Pulmonary artery endothelial cell (primary cell): Measurements from ENCODE around the gene PLXNB2. TPM values are rescaled to one million over a fixed set of nuclear protein-coding genes. Genes with fewer than 3 reads are reported as not detected.

Experiments used
- DNase-seq: peaks from one replicate; pipeline ENCODE4 v3.0.0-alpha.2; 2011; ENCODE audit warnings: low read depth, low spot score
- total RNA-seq: library from RNA; depleted of rRNA; stranded (reverse); fragments of >200 nt; gene quantifications from 2 replicates; pipeline ENCODE4 v1.2.3, GENCODE V29; 2014

The PLXNB2 gene
- total RNA-seq, 1 donor from 2014 or later = 55.5 TPM

DNA sequence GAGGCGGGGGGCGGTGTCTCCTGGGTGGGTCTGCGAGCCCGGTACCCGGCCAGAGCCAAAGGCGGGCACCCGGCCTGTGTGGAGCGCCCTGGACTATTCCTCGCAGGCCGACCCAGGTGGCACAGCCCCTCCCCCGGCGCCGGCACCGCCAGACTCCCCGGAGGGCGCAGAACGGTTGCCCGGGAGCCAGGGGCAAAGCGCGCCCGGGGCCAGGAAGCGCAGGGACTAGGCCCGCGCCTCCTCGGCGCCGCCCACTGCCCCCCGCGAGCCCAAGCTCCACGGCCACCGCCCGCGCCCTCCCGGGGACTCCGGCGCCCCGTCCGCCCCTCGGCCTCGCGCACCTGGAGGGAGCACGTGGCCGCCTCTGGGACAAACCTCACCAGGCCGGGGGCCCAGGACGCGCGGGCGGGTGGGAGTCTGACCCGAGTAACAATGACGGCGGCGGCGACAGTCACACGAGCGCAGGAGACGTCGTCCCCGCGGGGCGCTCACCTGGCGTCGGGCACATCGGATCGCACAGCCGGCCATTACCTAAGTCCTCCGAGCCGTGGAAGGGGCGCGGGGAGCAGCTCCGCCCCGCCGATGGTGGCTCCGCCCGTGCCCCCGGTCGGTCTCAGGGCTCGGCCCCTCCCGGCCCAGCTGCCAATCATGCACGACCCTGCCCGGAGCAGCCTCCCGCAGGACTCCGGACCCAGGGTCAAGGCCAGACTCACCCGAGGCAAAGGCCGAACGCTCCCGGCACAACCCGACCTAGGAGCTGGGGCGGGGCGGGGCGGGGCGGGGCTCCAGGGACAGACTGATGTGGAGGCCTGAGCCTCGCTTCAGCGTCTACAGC is 7.4 kb downstream of the PLXNB2 start:
- DNase-seq = no peak

DNA sequence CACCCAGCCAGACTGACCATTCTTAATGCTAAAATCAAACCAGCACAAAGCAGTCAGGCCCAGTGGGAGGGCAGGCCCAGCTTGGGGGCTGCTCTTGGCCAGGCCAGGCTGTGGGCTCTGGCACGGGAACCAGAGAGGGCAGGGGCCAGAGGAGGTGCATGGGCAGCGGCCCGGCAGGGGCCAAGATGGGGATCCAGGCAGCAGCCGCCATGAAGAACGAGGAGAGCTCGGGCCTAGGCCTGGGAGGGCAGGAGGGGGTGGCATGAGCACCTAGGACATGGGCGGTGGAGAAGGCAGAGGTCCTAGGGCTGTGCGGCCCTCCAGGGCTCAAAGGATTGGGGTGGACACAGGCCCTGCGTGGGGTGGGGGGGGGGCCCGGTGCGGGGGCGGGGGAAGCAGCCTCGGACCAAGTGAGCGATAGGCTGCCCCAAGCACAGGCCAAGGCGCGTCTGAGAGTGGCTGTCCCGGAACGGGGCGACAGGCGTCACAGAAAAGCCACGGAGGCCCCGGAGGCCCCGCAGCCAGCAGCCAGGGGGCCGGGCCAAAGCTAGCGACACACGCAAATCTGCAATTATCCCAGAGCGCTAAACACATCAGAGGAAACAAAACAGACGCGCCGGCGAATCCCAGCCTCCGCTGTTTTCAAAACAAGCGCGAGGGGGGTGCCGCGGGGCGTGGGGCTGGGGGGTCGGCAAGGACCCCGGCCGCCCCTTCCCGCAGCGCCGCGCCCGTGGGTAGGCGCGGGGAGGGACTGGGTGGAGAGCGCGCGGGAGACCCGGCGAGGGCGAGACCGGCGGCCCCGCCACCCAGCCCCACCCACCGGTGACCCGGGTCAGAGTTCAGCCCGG is 8.3 kb downstream of the PLXNB2 start:
- DNase-seq = no peak

DNA sequence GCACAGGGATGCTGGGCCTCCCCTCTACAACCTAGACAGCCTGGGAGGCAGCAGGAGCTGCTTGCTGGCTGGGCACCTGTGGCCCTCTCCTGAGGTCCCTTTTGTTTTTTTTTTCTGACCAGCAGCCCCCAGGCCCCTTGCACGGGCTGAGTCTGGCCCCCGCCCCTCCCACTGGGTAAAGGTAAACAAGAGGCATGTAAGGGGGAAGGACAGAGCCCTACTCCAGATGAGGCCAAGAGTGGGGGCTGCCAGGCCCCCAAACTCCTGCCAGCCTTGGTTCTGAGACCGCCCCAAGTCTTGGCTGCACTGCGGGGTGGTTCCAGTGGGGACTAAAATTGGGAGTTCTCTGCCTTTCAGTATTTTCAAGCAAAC is 9.2 kb downstream of the PLXNB2 start:
- DNase-seq = no peak

DNA sequence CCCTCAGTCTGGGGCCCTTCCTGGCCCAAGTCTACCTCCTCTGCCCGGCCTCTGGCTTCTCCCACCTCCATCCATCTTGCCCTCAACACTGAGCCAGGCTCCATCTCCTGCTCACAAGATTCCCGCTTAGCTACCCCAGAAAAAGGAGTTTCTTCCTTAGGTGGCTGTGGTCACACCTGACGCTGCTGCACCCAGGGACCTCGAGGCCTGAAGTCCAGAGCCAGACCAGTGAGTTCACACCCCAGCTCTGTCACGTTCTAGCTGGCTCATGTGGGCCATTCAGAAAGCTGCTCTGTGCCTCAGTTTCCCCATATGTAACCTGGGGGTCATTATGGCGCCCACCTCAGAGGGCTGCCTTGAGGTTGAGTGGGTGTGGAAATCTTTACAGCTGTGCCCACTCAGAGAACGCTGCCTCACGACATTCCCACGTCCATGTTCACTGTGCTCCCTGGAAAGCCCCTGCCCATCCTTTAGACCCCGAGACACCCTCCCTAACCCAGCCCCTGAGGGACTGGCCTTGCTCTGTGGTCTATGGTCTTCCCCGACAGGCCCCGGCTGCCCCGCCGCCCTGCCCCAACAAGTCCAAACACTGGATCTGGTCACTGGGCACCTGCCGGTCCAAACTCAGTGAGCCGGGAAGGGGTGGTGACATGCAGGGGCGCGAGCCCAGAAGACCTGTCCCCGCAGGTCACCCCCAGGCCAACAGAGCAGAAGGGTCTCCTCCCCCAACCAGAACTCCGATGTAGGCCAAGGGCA is 9.8 kb downstream of the PLXNB2 start:
- DNase-seq = no peak

DNA sequence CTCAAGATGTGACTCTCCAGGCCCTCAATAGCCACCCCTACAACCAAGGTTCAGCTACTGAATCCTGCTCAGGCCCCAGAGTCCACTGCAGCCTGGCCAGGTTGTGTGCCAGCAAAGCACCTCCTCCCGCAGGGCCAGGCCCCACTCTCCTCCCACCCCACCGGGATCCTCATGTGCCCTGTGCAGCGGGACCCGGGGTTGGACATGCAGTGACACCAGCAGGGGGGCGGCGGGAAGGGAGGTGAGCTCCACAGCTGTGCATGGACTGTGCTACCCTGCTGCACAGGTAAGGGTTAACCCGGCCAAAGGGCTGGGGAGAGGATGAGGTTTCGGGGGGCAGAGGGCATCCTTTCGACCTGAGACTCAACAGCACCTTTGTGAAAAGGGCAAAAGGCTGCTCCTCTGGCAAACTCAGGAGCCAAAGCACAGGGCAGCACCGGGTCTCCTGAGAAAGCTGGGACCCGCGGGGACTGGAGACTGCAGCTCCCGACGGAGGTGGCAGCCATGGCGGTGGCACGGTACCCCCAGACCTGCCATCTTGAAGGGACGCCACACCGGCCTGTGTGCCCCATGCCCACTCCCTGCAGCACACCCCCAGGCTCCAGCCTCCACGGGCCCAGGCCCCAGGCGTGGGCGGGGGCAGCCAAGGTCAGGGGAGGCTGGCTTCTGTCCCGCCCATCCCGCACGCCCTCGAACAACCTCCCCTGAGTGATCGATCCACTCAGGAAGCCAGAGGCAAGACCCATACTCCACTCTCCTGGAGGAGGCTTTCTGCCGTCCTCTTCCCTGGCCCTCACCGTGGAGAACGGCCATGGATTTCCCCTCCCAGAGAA is 10.6 kb downstream of the PLXNB2 start:
- DNase-seq = no peak

DNA sequence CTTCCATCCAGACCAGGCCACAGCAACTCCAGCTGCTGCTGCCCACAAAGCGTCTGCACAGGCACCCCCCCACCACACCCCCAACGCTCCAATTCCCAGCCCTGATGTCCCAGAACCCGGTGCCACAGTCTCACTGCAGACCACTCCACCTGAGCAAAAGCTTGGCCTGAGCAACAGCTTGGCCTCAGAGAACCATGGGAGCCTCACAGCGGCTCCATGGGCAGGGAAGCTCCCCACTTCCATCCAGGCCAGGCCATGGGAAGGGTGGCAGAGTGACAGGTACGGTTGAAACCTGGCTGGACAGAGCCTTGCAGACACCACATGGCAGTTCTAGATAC is 13.2 kb downstream of the PLXNB2 start:
- DNase-seq = no peak

DNA sequence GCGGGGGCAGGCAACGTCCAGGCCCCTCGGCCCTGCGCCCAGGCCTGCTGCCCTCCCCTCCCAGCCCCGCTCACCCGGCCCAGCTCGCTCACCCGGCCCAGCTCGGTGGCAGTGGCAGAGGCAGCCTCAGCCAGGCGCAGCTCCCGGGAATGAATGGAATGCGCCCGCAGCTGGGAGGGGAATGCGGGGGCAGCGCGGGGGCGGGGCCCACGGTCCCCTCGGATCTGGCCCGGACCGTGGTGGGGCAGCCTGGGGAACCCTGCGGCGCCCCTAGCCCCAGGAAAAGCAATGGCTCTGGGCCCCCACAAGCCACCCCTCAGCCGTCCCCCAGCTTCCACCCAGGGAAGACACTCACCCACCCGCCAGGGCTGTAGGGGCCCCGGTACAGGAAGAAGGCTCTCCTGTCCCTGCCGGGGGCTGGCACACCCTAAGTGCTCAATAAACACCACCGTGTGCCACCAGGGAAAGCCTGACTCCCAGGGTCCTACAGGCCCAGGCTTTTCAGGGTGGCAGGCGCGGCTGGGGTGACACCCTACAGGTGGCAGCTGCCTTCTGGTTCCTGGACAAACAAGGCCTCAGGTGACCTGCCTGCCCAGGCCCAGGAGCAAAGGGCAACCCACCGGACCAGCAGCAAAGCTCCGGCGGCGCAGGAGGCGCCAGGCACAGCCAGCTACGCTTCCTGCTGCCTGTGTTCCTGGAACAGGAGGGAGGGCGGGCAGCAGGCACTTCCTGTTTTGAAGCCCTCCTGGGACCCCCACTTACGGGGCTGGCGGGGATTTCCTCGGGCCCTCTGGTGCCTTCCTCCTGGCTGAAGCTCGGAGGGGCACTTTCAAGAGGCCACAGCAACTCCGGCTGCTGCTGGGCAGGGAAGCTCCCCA is 13.8 kb downstream of the PLXNB2 start:
- no peak for DNase-seq

DNA sequence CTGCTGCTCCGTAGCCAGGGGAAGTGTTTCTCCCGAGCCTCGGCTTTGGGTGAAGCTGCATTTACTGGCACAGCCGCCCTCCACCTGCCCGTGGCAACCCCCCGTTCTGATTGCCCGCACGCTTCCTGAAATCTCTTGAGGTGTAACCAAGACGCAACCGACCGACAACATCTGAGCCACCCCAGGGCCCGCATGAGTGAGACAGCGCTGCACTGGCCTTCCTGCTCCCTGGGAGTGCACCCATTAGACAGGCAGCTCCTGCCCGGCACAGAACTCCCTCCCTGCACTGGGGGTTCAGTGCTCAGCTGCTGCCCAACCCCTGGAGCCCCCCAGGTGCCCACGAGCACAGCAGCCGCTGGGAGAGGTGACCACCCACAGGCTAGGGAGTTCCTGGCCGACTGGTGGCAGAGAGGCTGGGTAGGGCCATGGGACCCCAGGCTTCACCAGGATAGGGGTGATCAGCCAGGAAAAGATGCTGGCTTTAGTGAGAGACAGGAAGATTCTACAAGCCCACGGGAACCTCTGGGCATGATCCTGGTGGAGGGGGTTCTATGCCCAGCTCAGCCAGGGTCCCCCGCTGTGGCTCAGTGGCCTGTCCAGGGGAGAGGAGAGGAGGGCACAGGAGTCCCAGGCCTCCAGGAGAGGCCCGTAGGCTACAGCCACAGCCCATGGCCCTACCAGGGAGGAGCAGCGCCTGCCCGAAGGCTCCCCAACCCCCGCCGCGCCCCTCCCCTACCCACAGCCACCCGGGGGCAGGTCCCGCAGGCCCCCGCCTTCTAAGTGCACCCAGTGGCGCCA is 14.6 kb downstream of the PLXNB2 start:
- no peak for DNase-seq

DNA sequence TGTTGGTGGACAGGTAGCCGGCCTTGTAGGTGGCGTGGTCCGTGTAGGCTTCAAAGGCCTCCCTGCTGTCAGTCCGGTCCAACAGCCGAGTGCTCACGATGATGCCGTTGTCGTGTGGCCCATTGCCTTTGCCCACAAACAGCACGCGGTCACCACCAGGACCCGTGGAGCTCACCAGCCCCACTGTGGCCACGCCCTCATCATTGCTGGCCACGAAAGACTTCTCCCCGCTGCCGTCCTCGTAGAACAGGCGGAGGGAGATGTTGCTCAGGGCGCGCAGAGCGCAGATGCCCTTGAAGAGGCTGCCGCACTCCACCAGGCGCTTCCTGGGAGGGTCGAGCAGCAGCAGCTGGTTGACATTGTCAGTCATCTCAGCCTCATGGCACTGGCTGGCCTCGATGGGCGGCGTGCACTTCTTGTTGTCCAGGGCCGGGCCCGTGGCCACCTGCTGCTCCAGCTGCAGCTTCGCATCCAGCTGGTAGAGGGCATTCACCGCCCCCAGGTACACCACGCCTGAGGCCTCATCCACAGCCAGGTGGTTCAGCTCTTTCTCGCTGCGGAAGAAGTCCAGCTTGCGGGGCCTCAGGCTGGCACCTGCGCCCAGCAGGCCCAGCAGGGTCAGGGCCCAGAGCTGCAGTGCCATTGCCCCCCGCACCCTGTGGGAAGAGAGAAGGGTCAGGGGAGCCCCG is 17.4 kb downstream of the PLXNB2 start:
- no peak for DNase-seq

DNA sequence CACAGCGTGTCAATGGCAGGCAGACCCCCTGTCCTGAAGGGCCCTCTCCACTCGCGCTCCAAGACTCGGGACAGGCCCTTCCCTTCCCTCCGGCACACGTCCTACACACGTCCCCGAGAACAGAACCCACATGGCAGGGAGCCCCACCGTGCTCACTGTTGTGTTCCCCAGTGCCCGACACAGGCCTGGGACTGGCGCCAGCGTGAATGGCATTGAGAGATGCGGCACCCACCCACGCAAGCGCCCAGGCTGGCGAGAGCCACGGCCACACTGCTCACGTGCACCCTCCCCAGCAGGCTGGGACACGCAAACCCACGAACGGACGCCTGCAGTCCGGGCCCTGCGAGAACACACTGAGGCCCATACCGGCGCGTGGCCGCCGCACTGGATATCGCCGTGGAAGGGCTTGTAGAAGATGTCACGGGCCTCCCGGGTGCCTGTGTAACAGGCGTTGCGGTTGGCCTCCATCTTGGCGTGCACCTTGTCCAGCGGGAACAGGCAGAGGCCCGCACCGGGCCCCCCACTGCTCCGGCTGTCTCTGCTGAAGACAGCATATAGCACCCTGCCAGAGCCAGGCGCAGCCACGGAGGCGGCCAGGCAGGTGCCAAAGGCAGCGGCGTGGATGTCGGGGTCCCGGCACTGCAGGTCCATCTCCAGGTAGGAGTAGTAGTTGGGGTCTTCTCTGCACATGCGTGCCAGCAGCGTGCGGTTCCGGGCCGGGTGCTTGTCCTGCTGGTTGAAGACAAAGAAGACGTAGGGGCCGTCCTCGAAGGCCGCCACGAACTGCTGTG is 18.1 kb downstream of the PLXNB2 start:
- DNase-seq = no peak

DNA sequence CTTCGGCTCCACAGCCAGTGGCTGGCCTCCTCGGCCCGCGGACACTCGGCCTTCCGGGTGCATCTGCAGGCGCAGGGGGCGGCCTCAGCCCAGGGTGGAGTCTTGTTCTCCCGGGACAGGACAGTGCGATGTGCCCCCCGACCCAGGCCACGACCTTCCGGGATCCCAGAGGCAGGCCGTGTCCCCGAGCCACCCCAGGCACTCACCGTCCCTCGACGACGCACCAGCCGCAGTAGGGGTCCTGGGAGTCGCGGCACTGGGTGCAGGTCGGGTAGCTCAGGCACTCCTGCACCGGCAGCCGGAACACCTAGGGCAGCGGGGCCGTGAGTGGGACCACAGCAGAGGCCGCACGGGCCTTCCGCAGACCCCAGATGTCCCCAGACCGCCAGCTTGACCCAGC is 19.7 kb downstream of the PLXNB2 start:
- DNase-seq = no peak

DNA sequence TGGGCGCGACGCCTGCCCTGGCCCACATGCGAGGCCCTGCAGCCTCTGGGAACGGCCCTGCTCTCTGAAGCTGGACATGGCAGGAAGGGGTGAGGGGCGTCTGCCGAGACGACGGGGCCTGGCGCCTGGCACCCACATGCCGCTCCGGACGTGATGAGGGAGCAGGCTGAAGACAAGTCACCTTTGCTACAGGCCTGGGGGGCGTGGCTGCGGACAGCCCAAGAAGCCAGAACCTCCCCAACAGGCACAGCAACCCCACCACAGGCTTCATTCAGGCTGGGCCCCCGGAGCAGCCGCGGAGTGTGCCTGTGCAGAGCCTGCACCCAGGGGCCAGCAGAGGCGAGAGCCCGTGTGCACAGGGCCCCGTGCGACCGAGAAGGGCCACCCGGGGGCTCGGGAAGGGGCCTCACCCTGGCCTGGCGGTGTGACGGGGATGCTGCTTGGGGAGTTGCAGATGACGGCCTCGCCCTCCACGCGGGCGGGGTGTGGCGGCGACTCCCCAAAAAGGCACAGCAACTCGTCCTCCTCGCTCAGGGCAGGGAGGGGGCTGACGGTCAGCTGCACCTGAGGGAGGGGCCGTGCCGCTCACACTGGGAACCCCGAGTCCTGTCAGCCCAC is 20.6 kb downstream of the PLXNB2 start:
- DNase-seq = no peak

DNA sequence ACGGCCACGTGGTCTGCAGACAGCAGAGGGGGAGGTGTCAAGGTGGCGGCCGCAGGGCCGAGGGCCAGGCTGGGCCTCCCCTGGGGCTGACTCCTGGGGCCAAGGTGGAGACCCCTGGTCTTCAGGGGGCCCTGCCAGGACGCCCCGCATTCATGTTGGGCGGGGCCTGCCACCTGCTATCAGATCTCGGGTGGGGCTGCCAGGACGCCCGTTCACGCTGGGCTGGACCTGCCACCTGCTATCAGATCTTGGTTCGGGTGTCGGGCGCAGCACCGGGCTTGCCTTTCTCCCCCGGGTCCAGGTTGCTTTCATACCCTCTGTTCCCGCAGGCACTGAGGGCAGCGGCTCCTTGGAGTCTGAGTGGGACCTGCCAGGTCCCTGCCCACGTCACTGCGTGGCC is 21.2 kb downstream of the PLXNB2 start:
- DNase-seq = no peak

DNA sequence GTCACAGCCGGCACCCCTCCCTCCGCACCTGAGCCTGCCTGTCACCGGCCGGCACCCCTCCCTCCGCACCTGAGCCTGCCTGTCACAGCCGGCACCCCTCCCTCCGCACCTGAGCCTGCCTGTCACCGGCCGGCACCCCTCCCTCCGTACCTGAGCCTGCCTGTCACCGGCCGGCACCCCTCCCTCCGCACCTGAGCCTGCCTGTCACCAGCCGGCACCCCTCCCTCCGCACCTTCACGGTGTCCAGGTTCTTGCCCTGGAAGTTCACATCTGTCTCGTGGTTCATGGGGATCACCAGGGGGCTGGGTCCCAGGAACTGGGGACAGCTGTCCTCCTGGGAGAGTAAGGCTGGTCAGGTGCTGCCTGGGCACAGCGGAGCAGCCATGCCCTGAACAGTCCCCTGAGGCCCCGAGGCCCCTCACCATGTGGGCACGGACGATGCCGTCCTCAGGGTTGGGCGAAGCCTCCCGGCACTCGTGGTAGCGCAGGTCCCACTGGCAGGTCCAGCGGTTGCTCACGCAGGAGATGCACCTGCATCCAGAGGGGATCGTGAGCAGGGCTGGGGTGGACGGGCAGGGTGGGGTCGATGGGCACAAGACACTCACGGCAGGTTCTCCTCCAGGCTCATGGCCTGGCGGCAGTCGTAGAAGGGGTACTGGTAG is 21.7 kb downstream of the PLXNB2 start:
- no peak for DNase-seq

DNA sequence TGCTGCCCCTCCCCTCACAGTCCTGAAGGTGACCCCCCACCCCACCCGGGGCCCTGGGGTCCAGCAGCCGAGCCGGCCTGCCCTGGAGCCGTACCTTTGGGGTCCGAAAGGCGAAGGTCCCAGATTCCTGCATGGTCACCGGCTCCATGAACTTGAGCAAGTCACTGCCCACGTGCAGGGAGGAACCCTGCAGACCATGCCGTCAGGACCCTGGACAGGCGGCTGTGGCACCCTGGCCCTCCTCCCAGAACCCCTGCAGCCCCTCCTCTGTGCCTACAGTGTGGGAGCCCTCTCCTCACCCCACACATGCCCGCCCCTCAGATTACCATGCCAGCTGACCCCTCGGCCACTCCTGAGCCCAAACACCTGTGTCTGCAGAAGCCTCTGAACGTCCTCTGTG is 23.0 kb downstream of the PLXNB2 start:
- no peak for DNase-seq

DNA sequence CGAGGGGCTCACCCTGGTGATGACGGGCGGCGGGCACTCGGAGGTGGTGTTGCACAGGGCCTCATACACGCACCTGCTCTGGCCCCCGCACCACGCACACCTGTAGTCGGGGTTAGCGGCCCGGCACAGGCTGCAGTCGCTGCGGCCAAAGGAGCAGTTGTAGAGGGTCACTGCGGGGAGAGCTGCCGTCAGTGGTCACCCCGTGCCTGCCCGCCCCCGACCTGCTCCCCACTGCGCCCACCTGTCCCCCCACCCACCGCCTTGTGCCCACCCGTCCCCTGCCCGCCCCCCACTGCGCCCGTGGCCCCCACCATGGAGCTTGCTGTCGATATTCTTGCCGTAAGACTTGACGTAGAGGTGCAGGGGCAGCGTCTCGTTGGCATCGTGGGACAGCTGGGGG is 23.6 kb downstream of the PLXNB2 start:
- DNase-seq = no peak
